HepG2 (cell line): Measurements from ENCODE around the gene E2F3. TPM values are rescaled to one million over a fixed set of nuclear protein-coding genes. Genes with fewer than 3 reads are reported as not detected.

Experiments used
- ATAC-seq: fragments of 200-7000 bp; cut with Tn5 transposase; 3 replicates; pipeline ENCODE4 v1.9.1; 2020; ENCODE audit warnings: mild to moderate bottlenecking, moderate library complexity
- BruUV-seq: library from RNA; stranded (reverse); fragments of 400-500 nt; replicated peaks from 2 replicates; lab custom pipeline; 2021; lab: Mats Ljungman, UMichigan
- CTCF ChIA-PET: fragments of 300-600 bp; formaldehyde crosslinking; extraction: SDS; loops from one replicate; lab custom pipeline; 2021; ENCODE audit warnings: low total read pairs, inconsistent platforms, low intra/inter-chr PET ratio; lab: Yijun Ruan, JAX
- POLR2A ChIA-PET: fragments of 350-600 bp; sonication (Branson Sonifier 250); formaldehyde crosslinking; loops from one replicate; lab custom pipeline; 2020; ENCODE audit warnings: antibody characterized with exemption, inconsistent platforms; lab: Yijun Ruan, JAX
- DNase-seq: peaks from one replicate; pipeline ENCODE4 v3.0.0-alpha.2; 2015; ENCODE audit warnings: low spot score
- FAIRE-seq: peaks from 3 replicates; lab custom pipeline; 2011; peaks lifted over from hg19 to GRCh38; lab: Jason Lieb, UNC
- H2AFZ ChIP-seq: one replicate; pipeline ENCODE4 v1.6.1; 2011; ENCODE audit warnings: low read length, inconsistent platforms
- H3K27ac ChIP-seq: fragments of 300-600 bp; 3 replicates; pipeline ENCODE4 v1.8.0; 2011; ENCODE audit warnings: mixed run types, mild to moderate bottlenecking, mixed read lengths, low read length, inconsistent platforms; ENCODE audit not compliant: insufficient read depth; ENCODE audit errors: extremely low read length
- H3K27me3 ChIP-seq, 2 experiments: fragments of 200-600 bp in 1 of 2; 2 replicates in 1 of 2; 3 replicates in 1 of 2; pipeline versions ENCODE4 v1.6.0 to v1.8.0; 2011; ENCODE audit warnings: low read length in 2 of 2, mild to moderate bottlenecking in 2 of 2, moderate library complexity in 2 of 2, inconsistent platforms in 1 of 2; ENCODE audit not compliant: insufficient read depth in 2 of 2, control insufficient read depth in 1 of 2
- H3K36me3 ChIP-seq, 2 experiments: fragments of 200-600 bp in 1 of 2; replicated peaks in 1 of 2; 2 replicates in 1 of 2; 3 replicates in 1 of 2; pipeline versions ENCODE4 v1.5.1 to v1.8.0; 2011; ENCODE audit warnings: low read length in 2 of 2, inconsistent platforms in 1 of 2; ENCODE audit not compliant: insufficient read depth in 2 of 2, control insufficient read depth in 1 of 2
- H3K4me1 ChIP-seq: 2 replicates; pipeline ENCODE4 v1.5.1; 2012; ENCODE audit warnings: low read length, inconsistent platforms; ENCODE audit not compliant: insufficient read depth
- H3K4me2 ChIP-seq: 2 replicates; pipeline ENCODE4 v1.6.0; 2011; ENCODE audit warnings: low read depth, low read length, inconsistent platforms
- H3K4me3 ChIP-seq, 3 experiments: fragments of 200-600 bp in 1 of 3; sonication (generic), shearing (Covaris generic) in 1 of 3; replicated peaks in 1 of 3; 2 replicates each; pipeline ENCODE4 v1.5.1; 2011 to 2016; ENCODE audit warnings: low read length in 3 of 3, inconsistent platforms in 2 of 3, low read depth in 2 of 3, mild to moderate bottlenecking in 2 of 3, control low read depth in 1 of 3, mixed read lengths in 1 of 3; ENCODE audit not compliant: insufficient read depth in 1 of 3
- H3K79me2 ChIP-seq: one replicate; pipeline ENCODE4 v1.6.1; 2011; ENCODE audit warnings: low read length, inconsistent platforms; ENCODE audit not compliant: insufficient read depth
- H3K9ac ChIP-seq: 2 replicates; pipeline ENCODE4 v1.6.0; 2011; ENCODE audit warnings: mild to moderate bottlenecking, low read depth, low read length, inconsistent platforms; ENCODE audit not compliant: insufficient read depth
- H3K9me3 ChIP-seq: 2 replicates; pipeline ENCODE4 v1.5.1; 2012; ENCODE audit warnings: mild to moderate bottlenecking, low read length
- H4K20me1 ChIP-seq: 2 replicates; pipeline ENCODE4 v1.6.0; 2011; ENCODE audit warnings: inconsistent platforms, mild to moderate bottlenecking, low read length, moderate library complexity; ENCODE audit not compliant: insufficient read depth
- MYNN ChIP-seq: sonication (generic); formaldehyde crosslinking; IDR thresholded peaks from 2 replicates; pipeline ENCODE4 v1.4.0; 2020; ENCODE audit warnings: mild to moderate bottlenecking, low read depth, missing genetic modification reagents
- POLR2AphosphoS2 ChIP-seq: IDR thresholded peaks from 2 replicates; pipeline ENCODE4 v1.6.1; 2011; ENCODE audit warnings: low read depth, low read length, improper control_type of control experiment
- ZNF468 ChIP-seq: sonication (generic); formaldehyde crosslinking; IDR thresholded peaks from 2 replicates; pipeline ENCODE4 v1.8.0; 2022; ENCODE audit warnings: mild to moderate bottlenecking, moderate library complexity, missing genetic modification reagents
- WGBS: methylation state at CpG from one replicate; pipeline ENCODE4 v1.1.6; 2017; ENCODE audit warnings: low lambda C conversion rate; 5-methylcytosine and 5-hydroxymethylcytosine counted together
- in situ Hi-C: cut with HindIII; loops from 2 replicates; pipeline ENCODE4 v1.10.0; 2017; ENCODE audit warnings: low pct_unique_long_range_greater_than_20kb; ENCODE audit not compliant: extremely low pct_ligation_motif_present
- intact Hi-C: fragments of 100-400 bp; cut with micrococcal nuclease; formaldehyde crosslinking; loops from one replicate; pipeline ENCODE4 v1.10.0; 2022; ENCODE audit not compliant: unreplicated experiment
- polyA plus RNA-seq, 8 experiments: library from polyadenylated mRNA; depleted of rRNA in 3 of 8; stranded (reverse) in 7 of 8; unstranded in 1 of 8; fragments of >200 nt; fragmentation: Illumina TruSeq in 4 of 8; extraction: Trizol in 4 of 8; gene quantifications; 2 replicates each; pipeline versions ENCODE4 v1.2.1 to v1.2.3, GENCODE V29; 2011 to 2016; ENCODE audit warnings: low read depth in 4 of 8, missing spikeins in 1 of 8, mixed read lengths in 1 of 8; ENCODE audit not compliant: insufficient read depth in 1 of 8
- total RNA-seq, 5 experiments: library from RNA; depleted of rRNA; stranded (reverse); fragments of >200 nt; fragmentation: Illumina TruSeq; extraction: Trizol; gene quantifications; 2 replicates each; pipeline ENCODE4 v1.2.3, GENCODE V29; 2016; ENCODE audit warnings: low read depth in 1 of 5
- TF ChIP-seq, protein P1 (sequence below): sonication (generic); formaldehyde crosslinking; IDR thresholded peaks from 2 replicates; pipeline ENCODE4 v1.9.0; 2021; ENCODE audit warnings: missing genetic modification reagents, borderline replicate concordance
- TF ChIP-seq, protein P2 (sequence below): sonication (generic); formaldehyde crosslinking; IDR thresholded peaks from 2 replicates; pipeline ENCODE4 v1.5.1; 2020; ENCODE audit warnings: missing genetic modification reagents, mild to moderate bottlenecking, borderline replicate concordance

The E2F3 gene
- total and polyA plus RNA-seq, 2 of the 13 experiments (the other 11 are each of a cell fraction or from before 2014, with no cell fraction given): 8.5 to 12.7 TPM

DNA sequence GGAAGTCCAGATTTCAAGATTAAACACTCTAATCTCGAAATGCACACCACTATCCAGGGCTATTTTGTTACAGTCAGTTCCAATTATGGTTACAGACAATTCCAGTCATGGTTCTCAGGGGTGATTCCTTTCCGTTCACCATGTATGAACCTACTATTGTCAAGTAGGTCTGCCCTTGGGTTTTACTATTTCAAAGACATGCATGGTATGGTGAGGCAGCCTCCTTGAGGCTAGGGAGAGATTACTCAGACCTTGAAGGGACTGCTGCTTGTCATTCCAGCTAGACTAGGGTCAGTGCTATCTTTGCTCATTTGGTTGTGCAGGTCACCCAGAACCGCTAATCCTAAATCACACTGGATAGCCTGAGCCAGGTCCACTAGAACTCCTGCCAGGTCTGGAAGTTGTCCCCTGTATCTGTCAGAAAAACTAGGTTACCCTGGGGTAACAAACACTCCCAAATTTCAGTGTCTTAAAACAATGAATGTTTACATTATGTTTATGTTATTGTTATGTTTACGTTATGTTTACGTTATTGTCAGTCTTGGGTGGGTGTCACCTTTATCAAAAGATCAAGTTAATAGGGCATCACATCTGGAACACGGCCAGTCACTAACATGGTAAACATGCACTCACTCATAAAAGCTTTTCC is 41.1 kb upstream of the E2F3 start:
- POLR2A ChIA-PET: no interaction called here
- in situ Hi-C loops (no loop called here), intact Hi-C loops (no loop called here)
- H3K9me3 ChIP-seq: no peaks in the 10 kb centered on the region
- ATAC-seq: no peak
- H3K4me2 ChIP-seq: no peak overlapping the region
- no peaks in the 10 kb centered on the region for H3K4me1 ChIP-seq
- 36% methylated on average over 6 of the region's 6 CpGs for WGBS
- FAIRE-seq: no peak
- no peaks in the 10 kb centered on the region for H3K79me2 ChIP-seq
- H3K27me3 ChIP-seq: peaks cover 0 to 11% of the 10 kb centered on the region in 2 experiments; a peak in 3 of 5 replicates
- no peak overlapping the region for H3K9ac ChIP-seq
- no TSS peak for BruUV-seq
- no peaks in the 10 kb centered on the region for H3K36me3 ChIP-seq
- H3K4me3 ChIP-seq: no peak overlapping the region
- TF ChIP-seq MYNN (CRISPR knock-in tag): no peak
- no peak for TF ChIP-seq ZNF468 (CRISPR knock-in tag)
- TF ChIP-seq, protein P1, sequence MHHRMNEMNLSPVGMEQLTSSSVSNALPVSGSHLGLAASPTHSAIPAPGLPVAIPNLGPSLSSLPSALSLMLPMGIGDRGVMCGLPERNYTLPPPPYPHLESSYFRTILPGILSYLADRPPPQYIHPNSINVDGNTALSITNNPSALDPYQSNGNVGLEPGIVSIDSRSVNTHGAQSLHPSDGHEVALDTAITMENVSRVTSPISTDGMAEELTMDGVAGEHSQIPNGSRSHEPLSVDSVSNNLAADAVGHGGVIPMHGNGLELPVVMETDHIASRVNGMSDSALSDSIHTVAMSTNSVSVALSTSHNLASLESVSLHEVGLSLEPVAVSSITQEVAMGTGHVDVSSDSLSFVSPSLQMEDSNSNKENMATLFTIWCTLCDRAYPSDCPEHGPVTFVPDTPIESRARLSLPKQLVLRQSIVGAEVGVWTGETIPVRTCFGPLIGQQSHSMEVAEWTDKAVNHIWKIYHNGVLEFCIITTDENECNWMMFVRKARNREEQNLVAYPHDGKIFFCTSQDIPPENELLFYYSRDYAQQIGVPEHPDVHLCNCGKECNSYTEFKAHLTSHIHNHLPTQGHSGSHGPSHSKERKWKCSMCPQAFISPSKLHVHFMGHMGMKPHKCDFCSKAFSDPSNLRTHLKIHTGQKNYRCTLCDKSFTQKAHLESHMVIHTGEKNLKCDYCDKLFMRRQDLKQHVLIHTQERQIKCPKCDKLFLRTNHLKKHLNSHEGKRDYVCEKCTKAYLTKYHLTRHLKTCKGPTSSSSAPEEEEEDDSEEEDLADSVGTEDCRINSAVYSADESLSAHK (CRISPR knock-in tag): no peak
- no peak for TF ChIP-seq POLR2AphosphoS2
- TF ChIP-seq, protein P2, sequence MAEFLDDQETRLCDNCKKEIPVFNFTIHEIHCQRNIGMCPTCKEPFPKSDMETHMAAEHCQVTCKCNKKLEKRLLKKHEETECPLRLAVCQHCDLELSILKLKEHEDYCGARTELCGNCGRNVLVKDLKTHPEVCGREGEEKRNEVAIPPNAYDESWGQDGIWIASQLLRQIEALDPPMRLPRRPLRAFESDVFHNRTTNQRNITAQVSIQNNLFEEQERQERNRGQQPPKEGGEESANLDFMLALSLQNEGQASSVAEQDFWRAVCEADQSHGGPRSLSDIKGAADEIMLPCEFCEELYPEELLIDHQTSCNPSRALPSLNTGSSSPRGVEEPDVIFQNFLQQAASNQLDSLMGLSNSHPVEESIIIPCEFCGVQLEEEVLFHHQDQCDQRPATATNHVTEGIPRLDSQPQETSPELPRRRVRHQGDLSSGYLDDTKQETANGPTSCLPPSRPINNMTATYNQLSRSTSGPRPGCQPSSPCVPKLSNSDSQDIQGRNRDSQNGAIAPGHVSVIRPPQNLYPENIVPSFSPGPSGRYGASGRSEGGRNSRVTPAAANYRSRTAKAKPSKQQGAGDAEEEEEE (CRISPR knock-in tag): no peak
- CTCF ChIA-PET: no interaction called here
- H2AFZ ChIP-seq: no peak overlapping the region
- DNase-seq: no peak
- no peaks in the 10 kb centered on the region for H4K20me1 ChIP-seq
- no peak overlapping the region for H3K27ac ChIP-seq
